Measurements from ENCODE around the gene GATA6.
A peak's percentile ranks its signal among the peaks of the same experiment; 100 is the strongest.
"Not testable (repeated sequence)": the region's sequence is repeated elsewhere in the genome, so short reads cannot be mapped to it uniquely, and the experiment has no call there.

GATA6 gene

DNA sequence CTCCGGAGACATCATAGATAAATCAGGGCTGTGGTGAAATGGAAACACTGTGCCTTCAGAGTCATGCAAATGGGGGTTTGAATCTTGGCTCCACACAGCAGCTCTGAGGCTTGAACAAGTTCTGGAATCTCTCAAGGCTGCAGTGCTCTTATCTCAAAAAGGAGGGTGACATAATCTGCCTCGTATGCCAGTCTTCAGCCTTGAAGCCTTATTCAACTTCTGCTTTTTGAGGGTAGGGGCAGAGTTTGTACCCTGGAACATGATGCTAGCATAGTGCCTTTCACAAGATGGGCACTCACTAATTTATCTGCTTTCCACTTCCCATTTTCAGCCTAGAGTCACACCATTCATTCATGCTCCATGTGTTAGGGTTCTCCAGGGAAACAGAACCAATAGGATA, 42.3 kb downstream of the GATA6 start:
- TF ChIP-seq, protein P1, sequence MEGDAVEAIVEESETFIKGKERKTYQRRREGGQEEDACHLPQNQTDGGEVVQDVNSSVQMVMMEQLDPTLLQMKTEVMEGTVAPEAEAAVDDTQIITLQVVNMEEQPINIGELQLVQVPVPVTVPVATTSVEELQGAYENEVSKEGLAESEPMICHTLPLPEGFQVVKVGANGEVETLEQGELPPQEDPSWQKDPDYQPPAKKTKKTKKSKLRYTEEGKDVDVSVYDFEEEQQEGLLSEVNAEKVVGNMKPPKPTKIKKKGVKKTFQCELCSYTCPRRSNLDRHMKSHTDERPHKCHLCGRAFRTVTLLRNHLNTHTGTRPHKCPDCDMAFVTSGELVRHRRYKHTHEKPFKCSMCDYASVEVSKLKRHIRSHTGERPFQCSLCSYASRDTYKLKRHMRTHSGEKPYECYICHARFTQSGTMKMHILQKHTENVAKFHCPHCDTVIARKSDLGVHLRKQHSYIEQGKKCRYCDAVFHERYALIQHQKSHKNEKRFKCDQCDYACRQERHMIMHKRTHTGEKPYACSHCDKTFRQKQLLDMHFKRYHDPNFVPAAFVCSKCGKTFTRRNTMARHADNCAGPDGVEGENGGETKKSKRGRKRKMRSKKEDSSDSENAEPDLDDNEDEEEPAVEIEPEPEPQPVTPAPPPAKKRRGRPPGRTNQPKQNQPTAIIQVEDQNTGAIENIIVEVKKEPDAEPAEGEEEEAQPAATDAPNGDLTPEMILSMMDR (IDR thresholded peaks at IDR 0.05; ENCODE audit: low read depth, low read length): no peak
- DNase-seq (ENCODE audit: low read depth in 2 of 2): peak in 1 of 2 donors; percentile 62
- no peak overlapping the region for H3K4me3 ChIP-seq (replicated peaks in 1 of 2; ENCODE audit: low read depth in 2 of 2, low read length in 2 of 2)

- H3K4me3 ChIP-seq (replicated peaks in 1 of 2; ENCODE audit: low read depth in 2 of 2, low read length in 2 of 2): no peak overlapping the region
- TF ChIP-seq, protein P1 (IDR thresholded peaks at IDR 0.05; ENCODE audit: low read depth, low read length): no peak
- peak in 1 of 2 donors; percentile 62 for DNase-seq (ENCODE audit: low read depth in 2 of 2)
These were observed 44.1 kb downstream of the GATA6 start for GRCh38 chr18:22213333-22213973.

DNA sequence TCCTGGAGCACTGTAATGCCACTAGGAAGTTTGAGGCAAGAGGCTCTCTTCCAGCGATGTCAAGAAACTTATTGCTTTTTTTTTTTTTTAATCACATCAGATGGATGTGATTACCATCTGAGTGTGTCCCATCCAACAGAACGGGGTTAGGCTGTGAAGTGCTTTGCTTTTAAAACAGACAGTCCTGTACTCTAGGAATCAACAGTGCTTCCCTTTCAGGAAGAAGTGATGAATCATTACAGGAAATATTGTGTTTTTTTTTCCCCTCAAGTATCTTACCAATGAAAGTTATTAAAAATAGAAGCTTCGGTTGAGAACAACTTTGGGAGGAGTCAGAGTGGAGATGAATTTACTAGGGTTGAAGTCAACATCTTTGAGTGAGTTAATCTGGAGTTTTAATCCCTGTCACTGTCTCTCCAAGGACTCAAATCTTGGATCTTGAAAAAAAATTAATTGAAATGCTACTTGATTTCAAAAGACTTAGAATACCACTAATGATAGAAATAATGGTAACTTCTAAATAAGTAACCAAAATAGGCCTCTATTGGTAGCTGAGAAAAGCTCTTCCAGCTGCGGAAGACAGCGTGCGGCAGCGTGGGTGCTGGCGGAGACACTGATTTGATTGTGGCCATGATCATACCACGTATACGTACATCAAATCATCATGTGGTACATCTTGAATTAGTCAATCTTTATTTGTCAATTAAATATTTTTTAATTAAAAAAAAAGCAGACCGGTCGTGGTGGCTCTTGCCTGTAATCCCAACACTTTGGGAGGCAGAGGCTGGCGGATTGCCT, 45.5 kb downstream of the GATA6 start:
- DNase-seq (ENCODE audit: low read depth in 2 of 2): peak; percentile 72 to 73
- no peak overlapping the region for H3K4me3 ChIP-seq (replicated peaks in 1 of 2; ENCODE audit: low read depth in 2 of 2, low read length in 2 of 2)
- TF ChIP-seq, protein P1 (IDR thresholded peaks at IDR 0.05; ENCODE audit: low read depth, low read length): no peak

DNA sequence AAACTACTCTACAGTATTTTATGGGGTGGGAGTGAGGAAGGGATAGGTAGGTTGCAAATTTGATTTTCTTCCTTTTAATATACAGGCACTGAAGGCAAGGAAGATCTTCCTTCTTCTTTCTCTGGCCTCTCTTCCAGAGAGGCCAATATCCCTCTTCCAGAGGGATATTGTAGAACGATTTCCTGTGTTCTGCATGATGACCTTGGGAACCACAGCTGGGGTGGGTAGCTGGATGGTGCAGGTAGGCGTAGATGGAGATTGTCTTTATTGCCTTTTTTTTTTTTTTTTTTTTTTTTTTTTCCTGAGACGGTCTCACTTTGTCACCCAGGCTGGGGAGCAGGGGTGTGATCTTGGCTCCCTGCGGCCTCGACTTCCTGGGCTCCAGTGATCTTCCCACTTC, 49.4 kb downstream of the GATA6 start:
- H3K4me3 ChIP-seq (replicated peaks in 1 of 2; ENCODE audit: low read depth in 2 of 2, low read length in 2 of 2): no peak overlapping the region
- TF ChIP-seq, protein P1 (IDR thresholded peaks at IDR 0.05; ENCODE audit: low read depth, low read length): no peak
- DNase-seq (ENCODE audit: low read depth in 2 of 2): no peak

DNA sequence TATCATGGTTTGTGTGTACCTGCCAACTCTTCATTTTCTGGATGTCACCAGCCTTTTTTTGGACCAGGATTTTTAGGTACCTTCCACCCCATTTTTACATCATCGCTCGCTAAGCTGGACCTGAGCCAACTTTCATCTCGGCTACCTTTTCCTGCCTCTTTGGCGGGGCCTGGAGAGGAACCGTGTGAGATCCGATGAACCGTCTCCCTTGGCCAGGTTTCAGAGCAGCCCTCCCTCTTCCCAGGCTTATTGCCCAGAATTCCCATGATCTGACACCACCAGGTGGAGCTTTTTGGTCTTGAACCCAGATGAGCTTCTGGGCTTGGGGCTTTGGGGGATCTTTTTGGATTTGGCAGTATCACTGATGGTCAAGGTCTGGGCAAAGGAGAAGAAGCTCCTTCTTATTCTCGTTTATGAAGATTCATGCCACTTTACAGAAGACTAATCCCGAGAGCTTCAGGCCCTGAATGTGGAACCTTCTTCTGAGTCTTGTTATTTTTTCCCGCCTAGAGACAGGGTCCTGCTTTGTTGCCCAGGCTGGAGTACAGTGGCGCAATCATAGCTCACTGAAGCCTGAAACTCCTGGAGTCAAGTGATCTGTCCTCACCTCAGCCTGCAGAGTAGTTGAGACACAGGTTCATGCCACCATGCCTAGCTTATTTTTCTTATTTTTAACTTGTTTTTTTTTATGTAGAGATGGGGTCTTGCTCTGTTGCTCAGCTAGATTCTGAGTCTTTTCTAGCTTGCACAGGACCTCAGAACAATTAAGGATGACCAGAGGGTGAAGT, 50.4 kb downstream of the GATA6 start:
- H3K4me3 ChIP-seq (replicated peaks in 1 of 2; ENCODE audit: low read depth in 2 of 2, low read length in 2 of 2): no peak overlapping the region
- TF ChIP-seq, protein P1 (IDR thresholded peaks at IDR 0.05; ENCODE audit: low read depth, low read length): no peak
- DNase-seq (ENCODE audit: low read depth in 2 of 2): no peak

DNA sequence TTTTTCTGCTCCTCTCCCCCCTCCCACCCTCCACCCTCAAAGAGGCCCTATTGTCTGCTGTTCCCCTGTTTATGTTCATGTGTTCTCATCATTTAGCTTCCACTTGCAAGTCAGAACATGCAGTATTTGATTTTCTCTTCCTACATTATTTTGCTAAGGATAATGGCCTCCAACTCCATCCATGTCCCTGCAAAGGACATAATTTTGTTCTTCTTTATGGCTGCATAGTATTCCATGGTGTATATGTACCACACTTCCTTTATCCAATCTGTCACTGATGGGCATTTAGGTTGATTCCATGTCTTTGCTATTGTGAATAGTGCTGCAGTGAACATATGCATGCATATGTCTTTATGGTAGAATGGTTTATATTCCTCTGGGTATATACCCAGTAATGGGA, 51.2 kb downstream of the GATA6 start:
- not testable (repeated sequence) for H3K4me3 ChIP-seq (replicated peaks in 1 of 2; ENCODE audit: low read depth in 2 of 2, low read length in 2 of 2); DNase-seq (ENCODE audit: low read depth in 2 of 2)

DNA sequence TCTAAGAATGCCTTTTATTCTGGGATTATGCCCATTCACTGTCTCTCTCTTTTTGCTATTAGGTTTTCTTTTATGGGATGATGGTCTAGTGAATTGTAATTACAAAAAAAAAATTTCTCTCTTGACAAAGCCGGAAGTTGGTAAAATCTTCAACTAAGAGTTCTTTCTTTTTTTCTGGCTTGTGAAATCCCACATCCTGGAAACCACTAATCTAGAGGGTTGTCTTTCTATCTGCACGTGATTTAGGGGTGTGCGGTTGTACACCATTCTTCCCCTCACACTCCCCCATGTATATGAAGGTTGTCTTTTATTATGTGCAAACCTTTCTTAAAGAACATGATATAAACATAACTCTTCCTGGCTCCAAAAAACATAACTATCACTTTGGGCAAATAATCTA, 52.0 kb downstream of the GATA6 start:
- TF ChIP-seq, protein P1 (IDR thresholded peaks at IDR 0.05; ENCODE audit: low read depth, low read length): no peak
- H3K4me3 ChIP-seq (replicated peaks in 1 of 2; ENCODE audit: low read depth in 2 of 2, low read length in 2 of 2): no peak overlapping the region
- DNase-seq (ENCODE audit: low read depth in 2 of 2): no peak
